Activated CD8-positive, alpha-beta memory T cell treated with anti-CD3 and anti-CD28 coated beads, Interleukin-2, amount 50 U/mL, for 1 hour (primary cell): ENCODE measurements around the gene TSPAN8.
"Not testable (repeated sequence)": the region's sequence is repeated elsewhere in the genome, so short reads cannot be mapped to it uniquely, and the experiment has no call there.

ENCODE experiments used
- DNase-seq: peaks from one replicate; pipeline ENCODE4 v3.0.0-alpha.2; 2020; ENCODE audit errors: extremely low read depth

The TSPAN8 gene

DNA sequence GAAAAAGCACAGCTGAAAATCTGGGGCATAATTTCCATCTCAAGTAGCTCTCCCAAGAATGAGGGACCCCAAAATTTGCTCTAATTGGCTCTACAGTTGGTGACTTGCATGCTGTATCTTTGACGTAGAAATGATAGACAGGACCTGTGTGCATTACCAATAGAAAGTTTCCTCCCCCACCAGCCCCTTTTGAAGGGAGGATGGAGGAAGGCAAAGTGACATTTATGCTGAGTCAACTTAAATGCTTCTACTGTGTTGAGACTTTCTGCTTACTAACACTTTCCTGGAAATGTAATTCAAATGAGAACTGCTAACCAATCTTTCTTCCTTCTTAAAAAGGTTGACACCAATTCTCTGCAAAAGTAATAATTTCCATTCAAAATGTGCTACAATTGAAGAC, 31.9 kb downstream of the TSPAN8 start:
- DNase-seq = no peak

GRCh38 chr12:71125515-71125914, 32.3 kb downstream of the TSPAN8 start:
- DNase-seq = no peak

- no peak for DNase-seq
Measured at GRCh38 chr12:71124835-71125460, 32.9 kb downstream of the TSPAN8 start.

- not testable (repeated sequence) for DNase-seq
Measured at GRCh38 chr12:71113148-71113547, 44.7 kb downstream of the TSPAN8 start.

- no peak for DNase-seq
Measured at GRCh38 chr12:71109834-71110233, 48.0 kb downstream of the TSPAN8 start.

DNA sequence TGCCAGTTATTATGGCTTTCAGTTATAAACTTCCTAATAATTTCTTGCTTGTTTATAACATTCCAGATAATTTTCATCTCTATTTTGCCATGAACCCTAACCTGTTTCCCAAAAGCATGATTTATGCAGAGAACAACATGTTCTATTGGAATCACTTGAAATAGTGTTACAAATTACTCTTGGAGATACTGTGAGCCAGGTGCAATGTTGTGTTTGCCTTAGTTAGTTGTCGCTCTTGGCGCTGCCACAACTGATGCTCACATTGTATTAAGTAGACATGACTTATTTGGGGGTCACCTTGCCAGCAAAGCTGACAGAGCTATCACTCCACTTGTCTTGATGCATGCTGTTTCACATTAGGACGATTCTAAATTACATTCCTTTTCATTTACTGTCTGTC, 49.4 kb downstream of the TSPAN8 start:
- DNase-seq = no peak

DNA sequence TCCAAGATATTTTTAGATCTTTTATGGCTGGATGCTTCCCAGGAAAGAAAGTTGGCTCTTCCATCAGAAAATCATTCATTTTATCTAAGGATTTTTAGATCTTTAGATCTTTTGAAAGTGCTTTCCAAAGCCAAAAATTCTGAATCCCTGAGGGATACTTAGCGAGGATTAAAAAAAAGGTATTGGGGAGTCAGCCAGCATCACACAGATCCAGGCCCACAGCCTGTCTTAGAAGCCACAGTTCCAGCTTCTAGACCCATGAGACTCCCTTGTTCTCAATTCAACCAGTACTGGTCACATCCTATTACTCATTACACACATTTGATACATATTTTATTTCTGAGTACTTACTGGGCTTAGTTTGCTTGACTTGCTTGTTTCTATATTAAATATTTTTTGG, 49.9 kb downstream of the TSPAN8 start:
- no peak for DNase-seq

DNA sequence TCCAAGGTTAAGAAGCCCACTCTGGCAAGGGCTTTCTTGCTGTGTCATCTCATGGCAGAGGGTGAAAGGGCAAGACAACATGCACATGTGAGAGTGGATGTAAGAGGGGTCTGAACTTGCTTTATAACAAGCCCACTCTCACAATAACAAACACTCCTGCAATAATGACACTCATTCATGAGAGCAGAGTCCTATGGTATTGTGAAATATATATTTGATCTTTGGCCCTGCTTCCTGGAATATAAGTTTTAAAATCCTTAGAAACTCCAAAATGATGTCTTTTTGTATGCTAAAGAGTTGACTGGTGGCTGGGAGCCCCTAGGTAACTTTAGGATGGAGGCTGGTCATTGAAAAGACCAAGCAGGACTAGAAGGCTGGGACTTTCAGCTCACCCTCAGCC, 51.8 kb downstream of the TSPAN8 start:
- no peak for DNase-seq

GRCh38 chr12:71092290-71092689, 65.5 kb downstream of the TSPAN8 start:
- no peak for DNase-seq

- no peak for DNase-seq
Measured at GRCh38 chr12:71090971-71091370, 66.8 kb downstream of the TSPAN8 start.

GRCh38 chr12:71085575-71085974, 72.2 kb downstream of the TSPAN8 start:
- no peak for DNase-seq

GRCh38 chr12:71075743-71076142, 82.1 kb downstream of the TSPAN8 start:
- no peak for DNase-seq
